CD14-positive monocyte (primary cell): ENCODE results near the gene LRBA. TPM values are rescaled to one million over a fixed set of nuclear protein-coding genes. Genes with fewer than 3 reads are reported as not detected.

Source experiments
- DNase-seq, 3 donors: peaks; one replicate each; pipeline ENCODE4 v3.0.0-alpha.2; 2011 to 2022
- H2AFZ ChIP-seq: 2 replicates; pipeline ENCODE4 v1.6.0; 2012; ENCODE audit warnings: mild to moderate bottlenecking, low read depth, low read length, inconsistent platforms; ENCODE audit not compliant: insufficient read depth, poor library complexity, severe bottlenecking
- H3K27ac ChIP-seq, 2 donors: 1 replicate in 1 of 2; 2 replicates in 1 of 2; pipeline ENCODE4 v1.5.1; 2012 to 2013; ENCODE audit warnings: low read length in 2 of 2, control low read depth in 1 of 2, inconsistent platforms in 1 of 2, low read depth in 1 of 2, mild to moderate bottlenecking in 1 of 2
- H3K27me3 ChIP-seq, 2 donors: one replicate each; pipeline versions ENCODE4 v1.6.0 to v1.6.1; 2011 to 2013; ENCODE audit warnings: low read length in 2 of 2; ENCODE audit not compliant: control insufficient read depth in 2 of 2, insufficient read depth in 2 of 2
- H3K36me3 ChIP-seq, 2 donors: replicated peaks in 1 of 2; 1 replicate in 1 of 2; 2 replicates in 1 of 2; pipeline versions ENCODE4 v1.5.1 to v1.6.1; 2012 to 2013; ENCODE audit warnings: low read length in 2 of 2, control low read depth in 1 of 2, inconsistent platforms in 1 of 2, mild to moderate bottlenecking in 1 of 2; ENCODE audit not compliant: insufficient read depth in 2 of 2, control insufficient read depth in 1 of 2
- H3K4me1 ChIP-seq, 2 donors: 1 replicate in 1 of 2; 2 replicates in 1 of 2; pipeline versions ENCODE4 v1.5.1 to v1.6.1; 2012 to 2013; ENCODE audit warnings: low read length in 2 of 2, control low read depth in 1 of 2, inconsistent platforms in 1 of 2, mild to moderate bottlenecking in 1 of 2, moderate library complexity in 1 of 2; ENCODE audit not compliant: insufficient read depth in 2 of 2, control insufficient read depth in 1 of 2
- H3K4me2 ChIP-seq: replicated peaks from 2 replicates; pipeline ENCODE3; 2012; ENCODE audit warnings: low read length, moderate library complexity, mild to moderate bottlenecking; ENCODE audit not compliant: poor library complexity, severe bottlenecking; ENCODE audit errors: extremely low read depth
- H3K4me3 ChIP-seq, 3 experiments: fragments of 200-600 bp in 1 of 3; sonication (generic) in 1 of 3; replicated peaks in 1 of 3; 1 replicate in 2 of 3; 2 replicates in 1 of 3; pipeline ENCODE4 v1.5.1; 2011 to 2013; ENCODE audit warnings: low read length in 3 of 3, mild to moderate bottlenecking in 3 of 3, control low read depth in 2 of 3, low read depth in 2 of 3, inconsistent platforms in 1 of 3, moderate library complexity in 1 of 3
- H3K79me2 ChIP-seq: 2 replicates; pipeline ENCODE4 v1.6.0; 2012; ENCODE audit warnings: mild to moderate bottlenecking, control low read depth, inconsistent platforms, low read length, moderate library complexity; ENCODE audit not compliant: insufficient read depth
- H3K9ac ChIP-seq: 2 replicates; pipeline ENCODE4 v1.6.0; 2017; ENCODE audit warnings: low read length, mild to moderate bottlenecking; ENCODE audit not compliant: insufficient read depth, poor library complexity, severe bottlenecking
- H3K9me3 ChIP-seq, 2 donors: replicated peaks in 1 of 2; 1 replicate in 1 of 2; 2 replicates in 1 of 2; pipeline versions ENCODE4 v1.5.1 to v1.6.1; 2012 to 2013; ENCODE audit warnings: low read length in 2 of 2, control low read depth in 1 of 2; ENCODE audit not compliant: control insufficient read depth in 1 of 2, insufficient read depth in 1 of 2
- H4K20me1 ChIP-seq: 2 replicates; pipeline ENCODE4 v1.6.0; 2012; ENCODE audit warnings: mild to moderate bottlenecking, low read length, control low read depth, moderate library complexity; ENCODE audit not compliant: insufficient read depth
- H3K27ac Mint-ChIP-seq, 7 donors: one replicate each; pipeline ENCODE4 v1.8.0; 2020; ENCODE audit warnings: mild to moderate bottlenecking in 7 of 7, mixed read lengths in 7 of 7, moderate library complexity in 6 of 7, inconsistent platforms in 2 of 7
- H3K27me3 Mint-ChIP-seq, 3 donors: one replicate each; pipeline ENCODE4 v1.8.0; 2021 to 2022; ENCODE audit warnings: low read depth in 3 of 3, mild to moderate bottlenecking in 3 of 3, mixed read lengths in 3 of 3, moderate library complexity in 3 of 3, inconsistent platforms in 1 of 3
- H3K36me3 Mint-ChIP-seq, 2 donors: one replicate each; pipeline ENCODE4 v1.8.0; 2020; ENCODE audit warnings: mixed read lengths in 2 of 2, inconsistent platforms in 1 of 2, mild to moderate bottlenecking in 1 of 2
- H3K4me1 Mint-ChIP-seq: one replicate; pipeline ENCODE4 v1.8.0; 2020; ENCODE audit warnings: mild to moderate bottlenecking, mixed read lengths
- H3K4me3 Mint-ChIP-seq, 2 donors: one replicate each; pipeline ENCODE4 v1.8.0; 2020; ENCODE audit warnings: mild to moderate bottlenecking in 2 of 2, mixed read lengths in 2 of 2, moderate library complexity in 1 of 2
- H3K9me3 Mint-ChIP-seq, 7 donors: one replicate each; pipeline ENCODE4 v1.8.0; 2020 to 2022; ENCODE audit warnings: mixed read lengths in 7 of 7, mild to moderate bottlenecking in 6 of 7, moderate library complexity in 6 of 7, inconsistent platforms in 2 of 7
- CTCF ChIP-seq: fragments of 200-600 bp; IDR thresholded peaks from one replicate; pipeline ENCODE4 v1.8.0; 2022; ENCODE audit warnings: antibody characterized with exemption, mild to moderate bottlenecking
- WGBS: methylation state at CpG from one replicate; pipeline ENCODE4 v1.1.5; 2013; ENCODE audit warnings: missing lambda C conversion rate; ENCODE audit not compliant: insufficient coverage; 5-methylcytosine and 5-hydroxymethylcytosine counted together
- intact Hi-C, 2 donors: fragments of 100-400 bp; cut with micrococcal nuclease; formaldehyde crosslinking; loops; one replicate each; pipeline versions ENCODE4 v1.15.0 to v1.15.1; 2023
- polyA plus RNA-seq, 3 donors: library from polyadenylated mRNA; depleted of rRNA in 1 of 3; unstranded in 2 of 3; stranded (reverse) in 1 of 3; fragments of 300-500 nt in 2 of 3; fragments of >200 nt in 1 of 3; fragmentation: Illumina TruSeq in 2 of 3; gene quantifications; 1 replicate in 2 of 3; 2 replicates in 1 of 3; pipeline ENCODE4 v1.2.3, GENCODE V29; 2012 to 2021

LRBA gene
- polyA plus RNA-seq, 3 donors: 1.5 to 5.5 (median 4.4) TPM

- Histone ChIP-seq H3K4me1 (no peaks in the 10 kb centered on the region), H3K9me3 (no peaks in the 10 kb centered on the region), H3K27ac (no peak overlapping the region), H3K4me2 (no peak overlapping the region), H2AFZ (no peak overlapping the region), H3K4me3 (no peak overlapping the region), H3K27me3 (no peaks in the 10 kb centered on the region), H3K79me2 (no peaks in the 10 kb centered on the region), H3K36me3 (no peaks in the 10 kb centered on the region), H4K20me1 (no peaks in the 10 kb centered on the region), H3K9ac (no peak overlapping the region)
- Mint-ChIP-seq H3K27me3 (no peaks in the 10 kb centered on the region), H3K4me1 (no peaks in the 10 kb centered on the region), H3K4me3 (no peak overlapping the region), H3K36me3 (no peaks in the 10 kb centered on the region), H3K9me3 (no peaks in the 10 kb centered on the region), H3K27ac (no peak overlapping the region)
- DNase-seq: no peak
- intact Hi-C loops: no loop called here
- WGBS: no CpG with 5 or more reads among the region's 2 CpGs
- TF ChIP-seq CTCF: no peak
Measured at GRCh38 chr4:150363721-150364688, 651.1 kb downstream of the LRBA start.

GRCh38 chr4:150358691-150359090 is 656.4 kb downstream of the LRBA start:
- Histone ChIP-seq H3K4me1 (no peaks in the 10 kb centered on the region), H4K20me1 (no peaks in the 10 kb centered on the region), H3K9me3 (no peaks in the 10 kb centered on the region), H3K36me3 (no peaks in the 10 kb centered on the region), H3K27ac (no peak overlapping the region), H3K27me3 (no peaks in the 10 kb centered on the region), H3K79me2 (no peaks in the 10 kb centered on the region), H2AFZ (no peak overlapping the region), H3K4me2 (no peak overlapping the region), H3K9ac (no peak overlapping the region), H3K4me3 (no peak overlapping the region)
- Mint-ChIP-seq H3K9me3 (no peaks in the 10 kb centered on the region), H3K4me1 (no peaks in the 10 kb centered on the region), H3K27me3 (no peaks in the 10 kb centered on the region), H3K36me3 (no peaks in the 10 kb centered on the region), H3K4me3 (no peak overlapping the region), H3K27ac (no peak overlapping the region)
- intact Hi-C loops: no loop called here
- TF ChIP-seq CTCF: no peak
- no peak for DNase-seq
